ENCODE data around the gene FYN. TPM values are rescaled to one million over a fixed set of nuclear protein-coding genes. Genes with fewer than 3 reads are reported as not detected.

Gene FYN
- total and polyA plus RNA-seq, 2 of the 13 experiments (the other 11 are each of a cell fraction or from before 2014, with no cell fraction given) = 15.5 to 24.6 TPM

GRCh38 chr6:111872401-111873177 lies 663 bp downstream of the FYN start (continued):
- TF ChIP-seq MYNN (CRISPR knock-in tag; IDR thresholded peaks at IDR 0.05; ENCODE audit: low read depth) (no peak), KMT2A (CRISPR knock-in tag; IDR thresholded peaks at IDR 0.05) (0 out of 2 replicates have a peak, but pooled peaks have one; percentile 3), ZNF282 (IDR thresholded peaks at IDR 0.05; ENCODE audit: partially characterized antibody) (no peak), ZNF550 (CRISPR knock-in tag; IDR thresholded peaks at IDR 0.05; ENCODE audit: borderline replicate concordance) (no peak), XRCC5 (optimal IDR thresholded peaks at IDR 0.05; ENCODE audit: low read length) (no peak), SIN3A (IDR thresholded peaks at IDR 0.05; ENCODE audit: borderline replicate concordance, low read depth, low read length) (0 out of 2 replicates have a peak, but pooled peaks have one; percentile 17), TFDP1 (CRISPR knock-in tag; IDR thresholded peaks at IDR 0.05; ENCODE audit: borderline replicate concordance) (no peak), ZNF441 (CRISPR knock-in tag; IDR thresholded peaks at IDR 0.05; ENCODE audit: borderline replicate concordance) (peak; percentile 23; the same call in 1 of the 2 replicates), PATZ1 (CRISPR knock-in tag; IDR thresholded peaks at IDR 0.05) (peak; percentile 50; the same call in 1 of the 2 replicates), ZFP37 (CRISPR knock-in tag; IDR thresholded peaks at IDR 0.05; ENCODE audit: borderline replicate concordance) (no peak), ZNF280D (CRISPR knock-in tag; IDR thresholded peaks at IDR 0.05) (no peak), NFIB (CRISPR knock-in tag; IDR thresholded peaks at IDR 0.05; ENCODE audit: borderline replicate concordance) (no peak), ZNF34 (CRISPR knock-in tag; IDR thresholded peaks at IDR 0.05; ENCODE audit: borderline replicate concordance) (no peak), PAF1 (CRISPR knock-in tag; IDR thresholded peaks at IDR 0.05) (no peak), TSC22D2 (CRISPR knock-in tag; IDR thresholded peaks at IDR 0.05; ENCODE audit: borderline replicate concordance) (no peak)
- TF ChIP-seq, protein P1, sequence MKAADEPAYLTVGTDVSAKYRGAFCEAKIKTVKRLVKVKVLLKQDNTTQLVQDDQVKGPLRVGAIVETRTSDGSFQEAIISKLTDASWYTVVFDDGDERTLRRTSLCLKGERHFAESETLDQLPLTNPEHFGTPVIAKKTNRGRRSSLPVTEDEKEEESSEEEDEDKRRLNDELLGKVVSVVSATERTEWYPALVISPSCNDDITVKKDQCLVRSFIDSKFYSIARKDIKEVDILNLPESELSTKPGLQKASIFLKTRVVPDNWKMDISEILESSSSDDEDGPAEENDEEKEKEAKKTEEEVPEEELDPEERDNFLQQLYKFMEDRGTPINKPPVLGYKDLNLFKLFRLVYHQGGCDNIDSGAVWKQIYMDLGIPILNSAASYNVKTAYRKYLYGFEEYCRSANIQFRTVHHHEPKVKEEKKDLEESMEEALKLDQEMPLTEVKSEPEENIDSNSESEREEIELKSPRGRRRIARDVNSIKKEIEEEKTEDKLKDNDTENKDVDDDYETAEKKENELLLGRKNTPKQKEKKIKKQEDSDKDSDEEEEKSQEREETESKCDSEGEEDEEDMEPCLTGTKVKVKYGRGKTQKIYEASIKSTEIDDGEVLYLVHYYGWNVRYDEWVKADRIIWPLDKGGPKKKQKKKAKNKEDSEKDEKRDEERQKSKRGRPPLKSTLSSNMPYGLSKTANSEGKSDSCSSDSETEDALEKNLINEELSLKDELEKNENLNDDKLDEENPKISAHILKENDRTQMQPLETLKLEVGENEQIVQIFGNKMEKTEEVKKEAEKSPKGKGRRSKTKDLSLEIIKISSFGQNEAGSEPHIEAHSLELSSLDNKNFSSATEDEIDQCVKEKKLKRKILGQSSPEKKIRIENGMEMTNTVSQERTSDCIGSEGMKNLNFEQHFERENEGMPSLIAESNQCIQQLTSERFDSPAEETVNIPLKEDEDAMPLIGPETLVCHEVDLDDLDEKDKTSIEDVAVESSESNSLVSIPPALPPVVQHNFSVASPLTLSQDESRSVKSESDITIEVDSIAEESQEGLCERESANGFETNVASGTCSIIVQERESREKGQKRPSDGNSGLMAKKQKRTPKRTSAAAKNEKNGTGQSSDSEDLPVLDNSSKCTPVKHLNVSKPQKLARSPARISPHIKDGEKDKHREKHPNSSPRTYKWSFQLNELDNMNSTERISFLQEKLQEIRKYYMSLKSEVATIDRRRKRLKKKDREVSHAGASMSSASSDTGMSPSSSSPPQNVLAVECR (CRISPR knock-in tag; IDR thresholded peaks at IDR 0.05; ENCODE audit: borderline replicate concordance) = 0 out of 2 replicates have a peak, but pooled peaks have one; percentile 3

Measured in HepG2 (cell line).